ENCODE data around the gene PANX3. TPM values are rescaled to one million over a fixed set of nuclear protein-coding genes. Genes with fewer than 3 reads are reported as not detected.

PANX3 gene
- total and polyA plus RNA-seq, 9 of the 15 experiments (the other 6 are each of a cell fraction or from before 2014, with no cell fraction given) = 0.09 to 0.69 (median 0.39) TPM

DNA sequence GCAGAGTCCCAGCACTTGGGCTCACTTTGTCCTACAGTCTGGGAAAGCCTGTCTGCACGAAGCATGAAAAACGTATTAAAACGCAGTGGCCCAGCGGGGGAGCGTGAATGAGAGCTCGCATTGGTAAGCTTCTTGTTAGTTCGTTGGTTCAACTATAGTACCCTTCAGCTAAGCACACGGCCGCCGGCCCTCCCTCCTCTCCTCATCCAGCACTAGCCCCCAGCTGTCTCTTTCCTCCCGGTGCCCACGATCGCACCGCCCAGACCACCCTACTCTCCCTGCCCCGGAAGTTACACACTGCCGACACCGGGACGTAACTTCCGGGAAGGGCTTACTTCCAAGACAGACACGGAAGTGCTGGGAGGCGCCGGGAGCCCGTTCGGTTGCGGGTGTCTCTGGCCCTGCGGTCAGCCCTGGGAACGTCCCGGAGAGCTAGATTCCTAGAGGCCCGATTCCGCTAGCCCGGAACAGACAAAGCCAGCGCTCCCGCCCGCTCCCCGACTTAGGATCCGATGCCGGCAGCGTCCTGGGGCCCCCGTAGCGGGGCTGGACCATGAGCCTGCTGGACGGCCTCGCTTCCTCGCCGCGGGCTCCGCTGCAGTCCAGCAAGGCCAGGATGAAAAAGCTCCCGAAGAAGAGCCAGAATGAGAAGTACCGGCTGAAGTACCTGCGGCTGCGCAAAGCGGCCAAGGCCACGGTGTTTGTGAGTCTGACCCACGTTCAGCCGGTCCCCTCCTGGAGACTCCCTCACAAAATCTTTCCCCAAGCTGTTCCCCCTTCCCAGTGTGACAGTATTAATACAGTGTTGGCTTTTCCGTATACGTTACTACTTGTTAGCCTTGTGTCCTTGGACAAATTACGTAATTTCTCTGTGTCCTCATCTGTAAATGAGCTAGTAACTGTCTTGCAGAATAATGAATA lies 11.6 kb downstream of the PANX3 start, which contains the start of gene TBRG1 (continued):
- TF ChIP-seq, protein P1, sequence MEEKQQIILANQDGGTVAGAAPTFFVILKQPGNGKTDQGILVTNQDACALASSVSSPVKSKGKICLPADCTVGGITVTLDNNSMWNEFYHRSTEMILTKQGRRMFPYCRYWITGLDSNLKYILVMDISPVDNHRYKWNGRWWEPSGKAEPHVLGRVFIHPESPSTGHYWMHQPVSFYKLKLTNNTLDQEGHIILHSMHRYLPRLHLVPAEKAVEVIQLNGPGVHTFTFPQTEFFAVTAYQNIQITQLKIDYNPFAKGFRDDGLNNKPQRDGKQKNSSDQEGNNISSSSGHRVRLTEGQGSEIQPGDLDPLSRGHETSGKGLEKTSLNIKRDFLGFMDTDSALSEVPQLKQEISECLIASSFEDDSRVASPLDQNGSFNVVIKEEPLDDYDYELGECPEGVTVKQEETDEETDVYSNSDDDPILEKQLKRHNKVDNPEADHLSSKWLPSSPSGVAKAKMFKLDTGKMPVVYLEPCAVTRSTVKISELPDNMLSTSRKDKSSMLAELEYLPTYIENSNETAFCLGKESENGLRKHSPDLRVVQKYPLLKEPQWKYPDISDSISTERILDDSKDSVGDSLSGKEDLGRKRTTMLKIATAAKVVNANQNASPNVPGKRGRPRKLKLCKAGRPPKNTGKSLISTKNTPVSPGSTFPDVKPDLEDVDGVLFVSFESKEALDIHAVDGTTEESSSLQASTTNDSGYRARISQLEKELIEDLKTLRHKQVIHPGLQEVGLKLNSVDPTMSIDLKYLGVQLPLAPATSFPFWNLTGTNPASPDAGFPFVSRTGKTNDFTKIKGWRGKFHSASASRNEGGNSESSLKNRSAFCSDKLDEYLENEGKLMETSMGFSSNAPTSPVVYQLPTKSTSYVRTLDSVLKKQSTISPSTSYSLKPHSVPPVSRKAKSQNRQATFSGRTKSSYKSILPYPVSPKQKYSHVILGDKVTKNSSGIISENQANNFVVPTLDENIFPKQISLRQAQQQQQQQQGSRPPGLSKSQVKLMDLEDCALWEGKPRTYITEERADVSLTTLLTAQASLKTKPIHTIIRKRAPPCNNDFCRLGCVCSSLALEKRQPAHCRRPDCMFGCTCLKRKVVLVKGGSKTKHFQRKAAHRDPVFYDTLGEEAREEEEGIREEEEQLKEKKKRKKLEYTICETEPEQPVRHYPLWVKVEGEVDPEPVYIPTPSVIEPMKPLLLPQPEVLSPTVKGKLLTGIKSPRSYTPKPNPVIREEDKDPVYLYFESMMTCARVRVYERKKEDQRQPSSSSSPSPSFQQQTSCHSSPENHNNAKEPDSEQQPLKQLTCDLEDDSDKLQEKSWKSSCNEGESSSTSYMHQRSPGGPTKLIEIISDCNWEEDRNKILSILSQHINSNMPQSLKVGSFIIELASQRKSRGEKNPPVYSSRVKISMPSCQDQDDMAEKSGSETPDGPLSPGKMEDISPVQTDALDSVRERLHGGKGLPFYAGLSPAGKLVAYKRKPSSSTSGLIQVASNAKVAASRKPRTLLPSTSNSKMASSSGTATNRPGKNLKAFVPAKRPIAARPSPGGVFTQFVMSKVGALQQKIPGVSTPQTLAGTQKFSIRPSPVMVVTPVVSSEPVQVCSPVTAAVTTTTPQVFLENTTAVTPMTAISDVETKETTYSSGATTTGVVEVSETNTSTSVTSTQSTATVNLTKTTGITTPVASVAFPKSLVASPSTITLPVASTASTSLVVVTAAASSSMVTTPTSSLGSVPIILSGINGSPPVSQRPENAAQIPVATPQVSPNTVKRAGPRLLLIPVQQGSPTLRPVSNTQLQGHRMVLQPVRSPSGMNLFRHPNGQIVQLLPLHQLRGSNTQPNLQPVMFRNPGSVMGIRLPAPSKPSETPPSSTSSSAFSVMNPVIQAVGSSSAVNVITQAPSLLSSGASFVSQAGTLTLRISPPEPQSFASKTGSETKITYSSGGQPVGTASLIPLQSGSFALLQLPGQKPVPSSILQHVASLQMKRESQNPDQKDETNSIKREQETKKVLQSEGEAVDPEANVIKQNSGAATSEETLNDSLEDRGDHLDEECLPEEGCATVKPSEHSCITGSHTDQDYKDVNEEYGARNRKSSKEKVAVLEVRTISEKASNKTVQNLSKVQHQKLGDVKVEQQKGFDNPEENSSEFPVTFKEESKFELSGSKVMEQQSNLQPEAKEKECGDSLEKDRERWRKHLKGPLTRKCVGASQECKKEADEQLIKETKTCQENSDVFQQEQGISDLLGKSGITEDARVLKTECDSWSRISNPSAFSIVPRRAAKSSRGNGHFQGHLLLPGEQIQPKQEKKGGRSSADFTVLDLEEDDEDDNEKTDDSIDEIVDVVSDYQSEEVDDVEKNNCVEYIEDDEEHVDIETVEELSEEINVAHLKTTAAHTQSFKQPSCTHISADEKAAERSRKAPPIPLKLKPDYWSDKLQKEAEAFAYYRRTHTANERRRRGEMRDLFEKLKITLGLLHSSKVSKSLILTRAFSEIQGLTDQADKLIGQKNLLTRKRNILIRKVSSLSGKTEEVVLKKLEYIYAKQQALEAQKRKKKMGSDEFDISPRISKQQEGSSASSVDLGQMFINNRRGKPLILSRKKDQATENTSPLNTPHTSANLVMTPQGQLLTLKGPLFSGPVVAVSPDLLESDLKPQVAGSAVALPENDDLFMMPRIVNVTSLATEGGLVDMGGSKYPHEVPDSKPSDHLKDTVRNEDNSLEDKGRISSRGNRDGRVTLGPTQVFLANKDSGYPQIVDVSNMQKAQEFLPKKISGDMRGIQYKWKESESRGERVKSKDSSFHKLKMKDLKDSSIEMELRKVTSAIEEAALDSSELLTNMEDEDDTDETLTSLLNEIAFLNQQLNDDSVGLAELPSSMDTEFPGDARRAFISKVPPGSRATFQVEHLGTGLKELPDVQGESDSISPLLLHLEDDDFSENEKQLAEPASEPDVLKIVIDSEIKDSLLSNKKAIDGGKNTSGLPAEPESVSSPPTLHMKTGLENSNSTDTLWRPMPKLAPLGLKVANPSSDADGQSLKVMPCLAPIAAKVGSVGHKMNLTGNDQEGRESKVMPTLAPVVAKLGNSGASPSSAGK (IDR thresholded peaks at IDR 0.05) = peak; percentile 71
- TF ChIP-seq HDAC1 (IDR thresholded peaks at IDR 0.05) (peak in 1 of 2 experiments; percentile 71; a peak in 2 of 4 replicates), CTBP1 (IDR thresholded peaks at IDR 0.05; ENCODE audit: borderline replicate concordance) (peak; percentile 54), RB1 (IDR thresholded peaks at IDR 0.05; ENCODE audit: low read depth) (peak; percentile 31; the same call in 1 of the 2 replicates), ETV6 (IDR thresholded peaks at IDR 0.05; ENCODE audit: borderline replicate concordance in 1 of 2, low read depth in 2 of 2, low read length in 1 of 2) (peak; percentile 94 to 98), ETV6 (CRISPR knock-in tag; IDR thresholded peaks at IDR 0.05; ENCODE audit: borderline replicate concordance) (no peak), C11orf30 (IDR thresholded peaks at IDR 0.05; ENCODE audit: low read depth) (peak; percentile 62), JUND (IDR thresholded peaks at IDR 0.05; ENCODE audit: borderline replicate concordance, low read depth, low read length) (peak; percentile 12; the same call in 1 of the 2 replicates), JUND (tag; IDR thresholded peaks at IDR 0.05; ENCODE audit: borderline replicate concordance, low read depth, low read length) (no peak; the same call in 2 of the 3 replicates), SIN3A (IDR thresholded peaks at IDR 0.05; ENCODE audit: borderline replicate concordance in 2 of 2, control insufficient read depth in 1 of 2, low read depth in 2 of 2, low read length in 2 of 2) (peak in 1 of 2 experiments; percentile 63; a peak in 1 of 4 replicates)

Data from K562 (cell line).